Suprapubic skin (tissue), 4 donors: Measurements from ENCODE around the gene TCF20.

Experiments used
- EP300 ChIP-seq: sonication (generic); formaldehyde crosslinking; IDR thresholded peaks from one replicate; pipeline ENCODE4 v1.6.1; 2017; ENCODE audit warnings: antibody characterized with exemption
- POLR2A ChIP-seq, 2 donors: fragments of 450-650 bp; IDR thresholded peaks; one replicate each; pipeline ENCODE4 v1.6.1; 2017; ENCODE audit warnings: antibody characterized with exemption in 2 of 2, mild to moderate bottlenecking in 2 of 2, moderate library complexity in 2 of 2
- POLR2AphosphoS5 ChIP-seq, 3 donors: sonication (generic); formaldehyde crosslinking; IDR thresholded peaks; one replicate each; pipeline ENCODE4 v1.6.1; 2017; ENCODE audit warnings: antibody characterized with exemption in 3 of 3
- TF ChIP-seq, protein P1 (sequence below), 2 donors: fragments of 200-600 bp in 1 of 2; fragments of 450-650 bp in 1 of 2; sonication (generic) in 1 of 2; IDR thresholded peaks; one replicate each; pipeline ENCODE4 v1.5.1; 2016 to 2019; ENCODE audit warnings: antibody characterized with exemption in 2 of 2, mild to moderate bottlenecking in 1 of 2, moderate library complexity in 1 of 2

- TF ChIP-seq, protein P1, sequence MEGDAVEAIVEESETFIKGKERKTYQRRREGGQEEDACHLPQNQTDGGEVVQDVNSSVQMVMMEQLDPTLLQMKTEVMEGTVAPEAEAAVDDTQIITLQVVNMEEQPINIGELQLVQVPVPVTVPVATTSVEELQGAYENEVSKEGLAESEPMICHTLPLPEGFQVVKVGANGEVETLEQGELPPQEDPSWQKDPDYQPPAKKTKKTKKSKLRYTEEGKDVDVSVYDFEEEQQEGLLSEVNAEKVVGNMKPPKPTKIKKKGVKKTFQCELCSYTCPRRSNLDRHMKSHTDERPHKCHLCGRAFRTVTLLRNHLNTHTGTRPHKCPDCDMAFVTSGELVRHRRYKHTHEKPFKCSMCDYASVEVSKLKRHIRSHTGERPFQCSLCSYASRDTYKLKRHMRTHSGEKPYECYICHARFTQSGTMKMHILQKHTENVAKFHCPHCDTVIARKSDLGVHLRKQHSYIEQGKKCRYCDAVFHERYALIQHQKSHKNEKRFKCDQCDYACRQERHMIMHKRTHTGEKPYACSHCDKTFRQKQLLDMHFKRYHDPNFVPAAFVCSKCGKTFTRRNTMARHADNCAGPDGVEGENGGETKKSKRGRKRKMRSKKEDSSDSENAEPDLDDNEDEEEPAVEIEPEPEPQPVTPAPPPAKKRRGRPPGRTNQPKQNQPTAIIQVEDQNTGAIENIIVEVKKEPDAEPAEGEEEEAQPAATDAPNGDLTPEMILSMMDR (IDR thresholded peaks at IDR 0.05): no peak
- TF ChIP-seq POLR2A (IDR thresholded peaks at IDR 0.05): no peak
- no peak for TF ChIP-seq POLR2AphosphoS5 (IDR thresholded peaks at IDR 0.05)
- TF ChIP-seq EP300: no peak
Observed at GRCh38 chr22:42271191-42271813, 849 bp upstream of the TCF20 start.
